Tibial artery (tissue), 4 donors: Measurements from ENCODE around the gene DNAJC1.
"Not testable (repeated sequence)": the region's sequence is repeated elsewhere in the genome, so short reads cannot be mapped to it uniquely, and the experiment has no call there.

Experiments used
- DNase-seq, 2 donors: peaks; one replicate each; pipeline ENCODE4 v3.0.0-alpha.2; 2019
- H3K27ac ChIP-seq, 2 donors: fragments of 200-600 bp; sonication (generic) in 1 of 2; 1 replicate in 1 of 2; 2 replicates in 1 of 2; pipeline ENCODE4 v1.5.1; 2018 to 2019; ENCODE audit warnings: mild to moderate bottlenecking in 1 of 2
- H3K27me3 ChIP-seq, 2 donors: fragments of 200-600 bp; sonication (generic) in 1 of 2; one replicate each; pipeline versions ENCODE4 v1.5.1 to v1.6.0; 2016 to 2019
- H3K36me3 ChIP-seq, 3 donors: fragments of 200-600 bp; sonication (generic) in 2 of 3; one replicate each; pipeline ENCODE4 v1.5.1; 2016 to 2019; ENCODE audit warnings: mild to moderate bottlenecking in 2 of 3
- H3K4me1 ChIP-seq, 4 donors: fragments of 200-600 bp; sonication (generic) in 2 of 4; 1 replicate in 3 of 4; 2 replicates in 1 of 4; pipeline ENCODE4 v1.5.1; 2016 to 2019
- H3K4me3 ChIP-seq, 2 donors: fragments of 200-600 bp; sonication (generic) in 1 of 2; 1 replicate in 1 of 2; 2 replicates in 1 of 2; pipeline ENCODE4 v1.5.1; 2018 to 2019; ENCODE audit warnings: mild to moderate bottlenecking in 2 of 2
- H3K9me3 ChIP-seq, 3 donors: fragments of 200-600 bp; sonication (generic) in 1 of 3; one replicate each; pipeline ENCODE4 v1.5.1; 2016 to 2019
- intact Hi-C: fragments of 100-400 bp; cut with DNase I; formaldehyde crosslinking; loops from one replicate; pipeline ENCODE4 v1.15.0; 2023; ENCODE audit warnings: low total_unique reads
- TF ChIP-seq, protein P1 (sequence below), 2 experiments: fragments of 200-600 bp in 1 of 2; fragments of 450-650 bp in 1 of 2; IDR thresholded peaks; one replicate each; pipeline ENCODE4 v1.5.1; 2017 to 2019; ENCODE audit warnings: antibody characterized with exemption in 2 of 2, mild to moderate bottlenecking in 1 of 2, moderate library complexity in 1 of 2

Gene DNAJC1

DNA sequence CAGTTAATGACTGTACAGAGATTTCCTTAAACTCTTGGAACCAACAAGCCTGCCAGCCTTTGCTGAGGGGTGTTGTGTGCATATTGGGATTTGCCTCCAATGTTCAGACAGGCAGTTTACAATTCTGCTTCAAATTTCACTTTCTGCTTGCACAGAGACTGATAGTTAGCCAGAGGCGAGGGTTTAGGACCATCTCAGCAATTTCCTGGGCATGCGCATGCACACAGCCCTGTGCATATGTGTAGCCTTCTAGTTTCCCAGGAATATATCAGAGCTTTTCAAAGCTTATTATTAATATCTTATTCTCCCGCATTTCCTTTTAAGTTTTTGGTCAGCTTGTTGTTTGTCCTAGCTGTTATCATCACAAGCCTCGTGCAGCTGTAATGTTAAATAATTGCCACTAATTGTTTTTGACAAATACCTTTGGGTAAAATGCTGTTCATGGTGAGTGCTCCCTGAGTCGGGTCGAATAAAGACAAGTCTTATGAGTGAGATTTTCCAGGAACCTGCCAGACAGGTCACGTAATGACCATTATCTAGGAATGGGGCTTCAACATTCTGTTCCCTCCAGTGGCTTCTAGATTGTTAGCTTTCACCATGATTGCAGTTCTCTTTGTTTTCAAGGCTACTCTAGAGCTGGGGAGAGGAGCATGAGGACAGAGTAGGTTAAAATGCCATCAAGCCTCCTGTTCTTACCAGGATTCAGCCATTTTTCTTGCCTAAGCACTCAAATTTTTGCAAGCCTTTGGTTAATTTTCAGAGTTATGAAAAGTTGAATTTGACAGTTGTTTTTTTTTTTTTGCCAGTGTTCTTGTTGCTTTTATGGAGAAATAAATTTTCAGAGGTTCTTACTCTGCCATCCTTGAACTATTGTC, 24.1 kb upstream of the DNAJC1 start:
- H3K9me3 ChIP-seq: peaks cover 0 to 7% (median 0%) of the 10 kb centered on the region in 3 donors
- TF ChIP-seq, protein P1, sequence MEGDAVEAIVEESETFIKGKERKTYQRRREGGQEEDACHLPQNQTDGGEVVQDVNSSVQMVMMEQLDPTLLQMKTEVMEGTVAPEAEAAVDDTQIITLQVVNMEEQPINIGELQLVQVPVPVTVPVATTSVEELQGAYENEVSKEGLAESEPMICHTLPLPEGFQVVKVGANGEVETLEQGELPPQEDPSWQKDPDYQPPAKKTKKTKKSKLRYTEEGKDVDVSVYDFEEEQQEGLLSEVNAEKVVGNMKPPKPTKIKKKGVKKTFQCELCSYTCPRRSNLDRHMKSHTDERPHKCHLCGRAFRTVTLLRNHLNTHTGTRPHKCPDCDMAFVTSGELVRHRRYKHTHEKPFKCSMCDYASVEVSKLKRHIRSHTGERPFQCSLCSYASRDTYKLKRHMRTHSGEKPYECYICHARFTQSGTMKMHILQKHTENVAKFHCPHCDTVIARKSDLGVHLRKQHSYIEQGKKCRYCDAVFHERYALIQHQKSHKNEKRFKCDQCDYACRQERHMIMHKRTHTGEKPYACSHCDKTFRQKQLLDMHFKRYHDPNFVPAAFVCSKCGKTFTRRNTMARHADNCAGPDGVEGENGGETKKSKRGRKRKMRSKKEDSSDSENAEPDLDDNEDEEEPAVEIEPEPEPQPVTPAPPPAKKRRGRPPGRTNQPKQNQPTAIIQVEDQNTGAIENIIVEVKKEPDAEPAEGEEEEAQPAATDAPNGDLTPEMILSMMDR (IDR thresholded peaks at IDR 0.05): no peak
- no peak overlapping the region for H3K4me3 ChIP-seq
- H3K27ac ChIP-seq: no peak overlapping the region
- no peaks in the 10 kb centered on the region for H3K4me1 ChIP-seq
- intact Hi-C loops: no loop called here
- H3K27me3 ChIP-seq: peaks cover 0 to 3% of the 10 kb centered on the region in 2 donors
- H3K36me3 ChIP-seq: no peaks in the 10 kb centered on the region
- no peak for DNase-seq

DNA sequence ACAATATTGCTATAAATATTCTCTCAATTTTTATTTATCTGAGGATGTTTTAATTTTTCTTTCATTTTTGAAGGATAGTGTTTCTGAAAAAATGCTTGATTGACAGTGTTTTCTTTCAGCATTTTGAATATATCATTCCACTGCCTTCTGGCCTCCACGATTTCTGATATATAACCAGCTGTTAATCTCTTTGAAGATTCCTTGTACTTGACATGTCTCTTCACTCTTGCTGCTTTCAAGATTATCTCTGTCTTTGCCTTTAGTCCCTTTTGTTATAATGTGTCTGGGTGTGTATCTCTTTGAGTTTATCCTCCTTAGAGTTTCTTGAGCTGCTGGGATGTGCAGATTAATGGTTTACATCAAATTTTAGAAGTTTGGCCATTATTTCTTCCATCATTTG, 22.8 kb upstream of the DNAJC1 start:
- H3K9me3 ChIP-seq: no peaks in the 10 kb centered on the region
- intact Hi-C loops: no loop called here

DNA sequence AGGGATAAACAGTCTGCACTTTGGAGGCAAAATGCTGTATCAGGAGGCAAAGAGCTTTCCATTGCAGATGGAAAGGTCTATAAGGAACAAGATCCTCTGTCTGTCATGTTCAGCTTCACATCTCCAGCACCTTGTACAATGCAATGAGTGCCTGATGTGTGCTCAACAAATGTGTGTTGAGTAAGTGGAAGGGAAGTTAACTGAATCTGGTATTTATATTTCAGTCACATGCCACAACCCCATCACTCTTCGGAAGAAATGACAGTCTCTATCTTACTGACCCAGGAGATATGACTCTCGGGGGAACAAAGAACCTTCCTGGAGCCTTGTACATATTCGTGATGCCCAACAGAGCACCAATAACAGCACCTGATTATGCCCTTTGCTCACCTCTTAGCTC, 20.0 kb upstream of the DNAJC1 start:
- Histone ChIP-seq H3K36me3 (no peaks in the 10 kb centered on the region), H3K27me3 (no peaks in the 10 kb centered on the region), H3K27ac (no peak overlapping the region), H3K9me3 (peaks cover 0 to 2% (median 0%) of the 10 kb centered on the region in 3 donors), H3K4me3 (no peak overlapping the region), H3K4me1 (no peaks in the 10 kb centered on the region)
- no peak for DNase-seq
- TF ChIP-seq, protein P1 (IDR thresholded peaks at IDR 0.05): no peak
- intact Hi-C loops: no loop called here

More for the DNA sequence above, 22.8 kb upstream of the DNAJC1 start:
- Histone ChIP-seq H3K4me3 (no peak overlapping the region), H3K36me3 (no peaks in the 10 kb centered on the region), H3K27ac (no peak overlapping the region), H3K4me1 (no peaks in the 10 kb centered on the region), H3K27me3 (peaks cover 0 to 3% of the 10 kb centered on the region in 2 donors)
- TF ChIP-seq, protein P1 (IDR thresholded peaks at IDR 0.05): no peak
- no peak for DNase-seq

DNA sequence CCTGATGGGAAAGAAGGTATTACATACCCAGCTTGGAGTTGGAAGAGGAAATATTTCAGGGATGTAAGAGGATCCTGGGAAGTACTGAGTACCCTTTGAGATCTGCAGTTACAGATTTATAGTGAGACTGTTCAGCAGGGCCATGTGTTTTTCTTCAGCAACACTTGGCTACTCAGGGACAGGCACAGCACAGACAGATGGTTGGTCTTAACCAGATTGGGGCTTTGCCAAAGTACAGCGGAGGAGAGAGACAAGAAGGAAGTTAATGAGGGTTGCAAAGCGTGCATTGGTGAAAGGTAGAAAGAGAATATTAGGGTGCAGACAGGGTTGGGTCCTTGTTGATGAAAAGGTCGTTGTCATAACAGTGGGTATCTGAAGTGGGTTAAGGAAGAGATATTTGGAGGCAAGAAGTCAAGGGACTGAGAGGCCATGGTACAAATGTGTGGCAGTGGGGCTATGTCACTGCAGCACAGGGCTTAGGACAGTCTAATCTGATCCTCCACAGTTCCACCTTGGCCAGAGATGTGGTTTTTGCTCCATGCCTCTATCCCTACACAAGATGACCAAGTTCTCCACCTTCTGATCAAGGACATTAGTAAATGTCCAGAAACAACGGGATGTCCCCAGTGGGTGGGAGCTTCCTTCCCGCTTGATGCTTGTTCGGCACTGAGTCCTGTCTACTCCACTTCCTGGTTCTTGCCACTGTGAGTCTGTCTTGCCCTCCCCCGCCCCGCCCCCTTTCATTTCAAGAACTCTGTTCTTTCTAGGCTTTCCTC, 18.9 kb upstream of the DNAJC1 start:
- Histone ChIP-seq H3K9me3 (peaks cover 0 to 4% (median 0%) of the 10 kb centered on the region in 3 donors), H3K36me3 (no peaks in the 10 kb centered on the region), H3K4me1 (no peaks in the 10 kb centered on the region), H3K4me3 (no peak overlapping the region), H3K27ac (no peak overlapping the region), H3K27me3 (no peaks in the 10 kb centered on the region)
- DNase-seq: peak in 1 of 2 donors; percentile 35
- intact Hi-C loops: no loop called here
- TF ChIP-seq, protein P1 (IDR thresholded peaks at IDR 0.05): no peak

DNA sequence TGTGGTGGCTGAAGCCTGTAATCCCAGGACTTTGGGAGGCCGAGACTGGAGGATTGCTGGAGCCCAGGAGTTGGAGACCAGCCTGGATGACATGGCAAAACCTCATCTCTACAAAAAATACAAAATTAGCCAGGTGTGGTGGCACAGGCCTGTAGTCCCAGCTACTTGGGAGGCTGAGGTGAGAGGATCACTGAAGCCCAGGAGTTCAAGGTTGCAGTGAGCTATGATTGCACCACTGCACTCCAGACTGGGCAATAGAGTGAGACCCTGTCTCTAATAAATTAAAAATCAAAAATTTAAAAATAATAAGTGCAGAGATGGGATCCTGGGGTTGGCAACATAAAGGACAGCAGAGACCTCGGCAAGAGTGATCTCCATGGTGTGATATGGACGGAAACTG, 17.6 kb upstream of the DNAJC1 start:
- H3K27ac ChIP-seq, H3K4me3 ChIP-seq, H3K4me1 ChIP-seq, H3K36me3 ChIP-seq, DNase-seq, H3K9me3 ChIP-seq, intact Hi-C loops, H3K27me3 ChIP-seq: not testable (repeated sequence)
